Retinal pigment epithelial cell (primary cell): ENCODE results near the gene RUNX3.
"Not testable (repeated sequence)": the region's sequence is repeated elsewhere in the genome, so short reads cannot be mapped to it uniquely, and the experiment has no call there.

Source experiments
- DNase-seq: peaks from one replicate; pipeline ENCODE4 v3.0.0-alpha.2; 2010; ENCODE audit warnings: low read depth
- H3K4me3 ChIP-seq: 2 replicates; pipeline ENCODE4 v1.5.1; 2011; ENCODE audit warnings: mild to moderate bottlenecking, low read length, control low read depth, moderate library complexity
- TF ChIP-seq, protein P1 (sequence below): conservative IDR thresholded peaks from 2 replicates; pipeline ENCODE4 v1.5.1; 2011; ENCODE audit warnings: low read depth, low read length, control low read depth, inconsistent platforms

The RUNX3 gene

DNA sequence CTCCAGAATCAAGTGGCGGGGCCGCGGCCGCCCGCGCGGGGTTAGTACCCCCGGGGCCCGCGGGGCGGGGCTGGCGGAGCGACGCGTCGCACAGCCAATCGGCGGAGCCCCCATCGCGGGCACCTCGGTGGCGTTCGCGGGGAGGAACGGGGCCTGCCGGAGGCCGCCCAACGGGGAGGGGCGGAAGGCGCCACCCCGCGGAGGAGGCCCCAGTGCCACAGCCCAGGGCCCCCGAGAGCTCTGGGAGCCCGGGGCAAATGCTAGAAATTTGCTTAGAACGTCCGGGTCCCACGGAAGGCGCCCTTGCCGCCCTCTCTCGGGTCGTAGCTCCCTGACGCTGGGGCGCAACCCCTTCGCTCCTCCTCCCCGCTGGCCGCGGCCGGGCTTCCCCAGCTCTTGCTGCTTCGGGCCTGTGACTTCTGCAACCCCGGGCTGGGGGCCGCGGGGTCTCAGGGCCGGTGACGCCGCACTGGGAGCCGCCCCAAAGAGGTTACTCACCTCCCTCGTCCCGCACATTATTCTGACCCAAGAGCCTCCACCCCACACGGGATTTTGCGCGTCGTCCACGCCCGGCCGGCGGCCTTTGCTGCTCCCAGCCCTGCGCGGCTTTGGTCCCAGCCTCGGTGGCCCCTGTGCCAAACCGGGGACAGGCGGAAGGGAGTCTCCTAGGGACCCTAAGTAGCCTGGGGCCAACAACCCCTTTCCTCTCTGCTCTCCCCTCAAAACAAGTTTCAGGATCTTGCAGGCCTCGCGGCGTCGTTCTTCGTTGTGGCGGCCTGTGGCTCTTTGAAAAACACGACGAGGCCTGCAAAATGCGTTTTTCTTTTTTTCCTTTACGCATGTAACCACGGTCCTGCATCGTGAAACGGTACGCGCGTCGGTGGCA is at the start of gene RUNX3:
TSS of gene RUNX3 (minus strand) at position 17 of the 886 bp plus-strand sequence. CDS start 408 bp downstream, outside the sequence.
- H3K4me3 ChIP-seq = no peak within 1 kb of the TSS
- TF ChIP-seq, protein P1, sequence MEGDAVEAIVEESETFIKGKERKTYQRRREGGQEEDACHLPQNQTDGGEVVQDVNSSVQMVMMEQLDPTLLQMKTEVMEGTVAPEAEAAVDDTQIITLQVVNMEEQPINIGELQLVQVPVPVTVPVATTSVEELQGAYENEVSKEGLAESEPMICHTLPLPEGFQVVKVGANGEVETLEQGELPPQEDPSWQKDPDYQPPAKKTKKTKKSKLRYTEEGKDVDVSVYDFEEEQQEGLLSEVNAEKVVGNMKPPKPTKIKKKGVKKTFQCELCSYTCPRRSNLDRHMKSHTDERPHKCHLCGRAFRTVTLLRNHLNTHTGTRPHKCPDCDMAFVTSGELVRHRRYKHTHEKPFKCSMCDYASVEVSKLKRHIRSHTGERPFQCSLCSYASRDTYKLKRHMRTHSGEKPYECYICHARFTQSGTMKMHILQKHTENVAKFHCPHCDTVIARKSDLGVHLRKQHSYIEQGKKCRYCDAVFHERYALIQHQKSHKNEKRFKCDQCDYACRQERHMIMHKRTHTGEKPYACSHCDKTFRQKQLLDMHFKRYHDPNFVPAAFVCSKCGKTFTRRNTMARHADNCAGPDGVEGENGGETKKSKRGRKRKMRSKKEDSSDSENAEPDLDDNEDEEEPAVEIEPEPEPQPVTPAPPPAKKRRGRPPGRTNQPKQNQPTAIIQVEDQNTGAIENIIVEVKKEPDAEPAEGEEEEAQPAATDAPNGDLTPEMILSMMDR = no peak
- no peak for DNase-seq

DNA sequence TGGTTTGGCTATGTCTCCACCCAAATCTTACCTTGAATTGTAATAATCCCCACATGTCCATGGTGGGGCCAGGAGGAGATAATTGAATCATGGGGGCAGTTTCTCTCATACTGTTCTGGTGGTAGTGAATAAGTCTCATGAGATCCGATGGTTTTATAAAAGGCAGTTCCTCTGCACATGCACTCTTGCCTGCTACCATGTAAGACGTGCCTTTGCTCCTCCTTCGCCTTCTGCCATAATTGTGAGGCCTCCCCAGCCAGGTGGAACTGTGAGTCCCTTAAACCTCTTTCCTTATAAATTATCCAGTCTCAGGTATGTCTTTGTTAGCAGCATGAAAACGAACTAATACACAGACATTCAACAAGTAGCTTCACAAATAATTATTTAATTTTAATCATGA is 49.2 kb upstream of the RUNX3 start:
- DNase-seq, H3K4me3 ChIP-seq: not testable (repeated sequence)

DNA sequence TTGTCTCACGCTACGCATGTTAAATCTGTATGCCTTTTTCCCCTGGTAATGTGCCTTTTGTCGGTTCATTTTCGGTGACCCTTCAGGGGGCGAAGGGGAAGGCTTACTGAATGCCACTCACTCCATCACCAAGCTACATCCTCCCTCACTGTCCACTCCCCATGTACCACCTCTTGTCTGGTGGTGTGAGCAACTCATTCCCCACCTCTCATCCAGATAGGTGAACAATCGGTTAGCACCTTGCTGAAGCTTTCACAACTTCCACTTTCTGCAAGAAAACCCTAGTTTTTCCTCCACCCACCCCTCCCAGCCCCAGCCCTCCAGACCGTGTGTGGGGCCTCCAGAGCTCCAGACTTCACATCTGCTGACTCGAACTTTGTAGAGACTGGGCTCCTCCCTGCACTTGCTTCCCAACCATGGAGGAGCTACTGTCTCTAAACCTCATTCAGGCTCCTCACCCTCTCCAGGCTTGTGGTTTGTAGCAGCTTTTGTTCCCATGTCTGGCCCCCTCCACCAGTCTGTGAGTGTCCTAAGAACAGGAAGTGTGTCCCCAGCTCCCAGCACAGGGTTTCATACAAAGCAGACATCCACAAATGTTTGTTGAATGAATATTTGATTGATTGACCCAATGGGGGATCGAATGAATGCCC is 48.4 kb upstream of the RUNX3 start:
- no peak overlapping the region for H3K4me3 ChIP-seq
- TF ChIP-seq, protein P1 = no peak
- no peak for DNase-seq

DNA sequence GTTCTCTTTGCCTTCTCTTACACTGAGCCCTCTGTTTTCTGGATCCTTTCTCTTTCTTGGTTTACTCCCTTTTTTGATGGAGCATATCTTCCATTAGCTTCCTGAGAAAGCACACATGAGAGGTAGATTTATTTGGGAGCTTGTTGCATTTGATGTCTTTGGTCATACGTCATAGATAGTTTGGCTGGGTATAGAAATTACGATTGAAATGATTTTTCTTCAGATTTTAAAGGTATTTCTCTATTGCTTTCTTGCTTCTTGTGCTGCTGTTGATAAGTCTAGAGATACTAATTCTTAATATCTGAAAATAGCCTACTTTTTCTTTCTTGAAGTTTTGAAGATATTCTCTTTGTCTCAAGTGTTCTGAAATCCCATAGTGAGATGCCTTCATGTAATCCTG is 45.3 kb upstream of the RUNX3 start:
- H3K4me3 ChIP-seq = no peak overlapping the region
- TF ChIP-seq, protein P1 = no peak
- no peak for DNase-seq

DNA sequence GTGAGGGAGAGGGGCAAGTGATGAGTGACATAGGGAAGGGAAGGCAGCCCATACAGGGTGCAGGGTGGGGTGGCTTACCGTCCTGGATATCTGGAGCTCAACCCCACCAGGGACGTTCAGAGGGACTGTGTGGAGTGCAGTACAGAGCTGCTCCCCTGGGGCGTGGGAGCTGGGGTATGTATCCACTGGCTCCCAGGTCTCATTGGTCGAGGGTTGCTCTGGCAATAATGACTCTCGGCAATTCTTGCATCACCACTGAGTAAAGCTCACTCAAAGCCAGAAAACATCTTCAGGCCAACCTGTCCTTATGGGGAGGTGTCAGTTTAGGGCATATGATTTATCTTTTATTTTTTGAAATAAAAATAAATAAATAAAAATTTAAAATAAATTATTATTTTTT is 43.2 kb upstream of the RUNX3 start:
- TF ChIP-seq, protein P1 = no peak
- DNase-seq = no peak

DNA sequence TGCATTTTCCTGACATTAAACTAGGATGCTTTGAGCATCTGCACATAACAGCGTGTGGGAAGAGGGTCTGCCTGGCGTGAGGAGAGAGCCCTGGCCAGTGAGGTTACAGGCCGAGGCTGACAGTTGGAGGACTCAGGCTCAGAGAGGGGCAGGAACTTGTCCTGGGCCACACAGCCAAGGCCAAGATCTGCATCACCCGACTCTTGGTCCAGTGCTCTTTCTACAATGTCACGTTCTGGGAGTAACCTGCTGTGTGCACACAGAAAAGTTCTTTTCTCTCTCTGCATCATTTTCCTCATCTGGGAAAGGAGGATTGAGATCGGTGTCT is 42.8 kb upstream of the RUNX3 start:
- TF ChIP-seq, protein P1 = no peak

More for the DNA sequence above, 43.2 kb upstream of the RUNX3 start:
- no peak overlapping the region for H3K4me3 ChIP-seq

DNA sequence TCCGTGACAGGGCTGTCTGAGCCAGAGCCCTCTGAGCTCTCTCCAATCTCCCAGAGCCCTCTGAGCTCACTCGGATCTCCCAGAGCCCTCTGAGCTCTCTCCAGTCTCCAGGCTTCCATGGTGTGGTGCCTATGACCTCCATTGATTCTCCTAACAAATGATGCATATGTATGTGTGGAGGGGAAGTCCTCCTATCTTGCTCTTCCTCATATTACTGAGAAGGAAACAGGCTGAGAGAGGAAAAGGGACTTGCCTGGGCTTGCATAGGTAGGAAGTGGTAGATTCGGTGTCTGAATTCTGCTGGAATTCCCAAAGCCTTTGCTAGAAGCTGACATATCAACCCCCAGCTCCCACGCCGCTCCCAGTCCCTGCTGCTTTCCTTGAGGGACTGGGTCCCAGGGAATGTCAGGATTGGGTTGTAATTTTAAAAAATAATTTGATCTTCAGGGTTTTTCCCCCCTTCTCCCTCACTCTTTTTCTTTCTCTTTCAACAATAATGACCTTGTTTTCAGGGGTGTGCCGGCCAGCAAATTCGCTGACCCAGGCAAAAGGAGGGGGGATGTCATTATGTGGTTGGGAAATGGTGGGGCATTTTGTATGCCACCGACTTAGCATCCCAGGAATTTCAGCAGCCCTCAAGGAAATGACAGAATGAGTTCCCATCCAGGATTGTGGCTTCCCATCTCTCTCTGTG is 42.3 kb upstream of the RUNX3 start:
- H3K4me3 ChIP-seq = no peak overlapping the region
- TF ChIP-seq, protein P1 = no peak
- no peak for DNase-seq

More for the DNA sequence above, 42.8 kb upstream of the RUNX3 start:
- no peak overlapping the region for H3K4me3 ChIP-seq
- no peak for DNase-seq
